GM13976 (cell line): ENCODE measurements around the gene AGAP1.

ENCODE experiments used
- DNase-seq: peaks from one replicate; pipeline ENCODE4 v3.0.0; 2012; ENCODE audit warnings: low spot score
- CTCF ChIP-seq: IDR thresholded peaks from 2 replicates; pipeline ENCODE4 v1.5.1; 2012; ENCODE audit warnings: borderline replicate concordance, mild to moderate bottlenecking; ENCODE audit not compliant: insufficient read depth; ENCODE audit errors: extremely low read depth, missing control alignments, control extremely low read depth
- in situ Hi-C: fragments of 300-500 bp; cut with MboI; formaldehyde crosslinking; loops from one replicate; pipeline ENCODE4 v1.12.0; 2022; ENCODE audit warnings: low sequenced_read_pairs, mixed read lengths, inconsistent platforms; ENCODE audit not compliant: unreplicated experiment

AGAP1 gene

DNA sequence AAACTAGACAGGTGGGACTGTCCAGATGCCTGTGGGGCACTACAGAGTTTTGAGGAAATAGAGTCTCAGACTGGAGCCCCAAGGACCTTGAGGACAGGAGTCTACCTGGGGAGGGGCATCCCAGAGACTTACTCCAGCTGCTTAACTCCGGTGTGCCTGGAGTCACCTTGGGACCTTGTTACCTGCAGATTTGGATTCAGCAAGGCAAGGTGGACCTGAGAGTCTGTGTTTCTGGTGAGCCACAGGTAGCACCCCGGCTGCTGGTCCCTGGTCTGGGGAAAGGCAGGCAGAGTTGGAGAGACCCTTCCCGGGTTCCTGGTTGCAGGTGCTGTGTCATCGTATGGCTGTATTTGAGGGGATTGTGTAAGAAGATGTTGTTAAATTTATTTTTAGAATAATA is 102.4 kb downstream of the AGAP1 start:
- no peak for TF ChIP-seq CTCF
- DNase-seq, result no peak
- in situ Hi-C loops, result no loop called here

- no peak for DNase-seq
- in situ Hi-C loops, result no loop called here
- no peak for TF ChIP-seq CTCF
Observed at GRCh38 chr2:235597081-235597615, 103.3 kb downstream of the AGAP1 start.

GRCh38 chr2:235598026-235598425 is 104.2 kb downstream of the AGAP1 start:
- in situ Hi-C loops, result no loop called here
- no peak for DNase-seq

DNA sequence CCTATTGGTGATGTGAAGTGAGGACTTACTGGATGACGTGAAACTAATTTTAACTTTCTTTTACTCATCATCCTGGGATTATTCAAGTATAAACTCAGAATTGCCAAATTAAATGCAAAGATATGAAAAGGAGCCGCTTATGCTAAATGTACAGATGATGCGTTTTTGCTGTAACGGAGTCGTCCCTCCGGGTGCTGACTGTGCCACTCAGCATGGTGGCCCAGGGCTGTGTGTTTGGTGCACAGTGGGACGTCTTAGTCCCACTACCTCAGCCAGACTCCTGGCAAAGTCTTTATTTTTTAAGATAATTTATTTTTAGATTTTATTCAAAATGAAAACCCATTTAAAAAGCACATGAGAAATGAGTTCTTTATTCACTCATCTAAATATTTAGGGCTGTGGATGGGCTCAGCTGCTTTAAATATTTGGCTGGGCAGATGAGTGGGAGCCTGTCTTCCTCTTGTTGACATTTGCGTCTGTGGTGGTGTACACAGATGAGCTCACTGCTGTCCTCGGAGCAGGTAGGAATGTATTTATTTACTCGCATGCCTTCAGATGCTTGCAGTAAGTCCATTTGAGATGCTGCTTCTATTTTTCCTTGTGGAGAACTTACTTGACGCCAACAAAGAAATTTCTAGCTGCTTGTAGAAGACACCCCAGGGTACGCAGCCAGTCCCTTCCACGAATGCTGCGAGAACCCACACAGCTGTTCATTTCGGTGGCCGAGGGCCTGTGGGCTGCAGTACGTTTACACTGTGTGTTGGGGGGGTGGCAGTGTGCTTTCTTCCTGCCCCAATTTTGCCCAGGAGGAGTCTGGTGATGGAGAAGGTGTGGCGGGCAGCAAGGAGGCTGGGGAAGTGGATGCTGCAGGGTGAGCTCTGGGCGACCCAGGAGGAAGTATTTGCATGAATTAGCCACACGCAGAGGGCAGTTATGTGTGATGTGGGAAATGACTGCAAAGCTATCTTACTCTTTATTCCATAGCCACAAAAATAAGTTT is 105.0 kb downstream of the AGAP1 start:
- TF ChIP-seq CTCF, result no peak
- no peak for DNase-seq
- in situ Hi-C loops, result no loop called here

More at GRCh38 chr2:235598026-235598425, 104.2 kb downstream of the AGAP1 start:
- no peak for TF ChIP-seq CTCF

DNA sequence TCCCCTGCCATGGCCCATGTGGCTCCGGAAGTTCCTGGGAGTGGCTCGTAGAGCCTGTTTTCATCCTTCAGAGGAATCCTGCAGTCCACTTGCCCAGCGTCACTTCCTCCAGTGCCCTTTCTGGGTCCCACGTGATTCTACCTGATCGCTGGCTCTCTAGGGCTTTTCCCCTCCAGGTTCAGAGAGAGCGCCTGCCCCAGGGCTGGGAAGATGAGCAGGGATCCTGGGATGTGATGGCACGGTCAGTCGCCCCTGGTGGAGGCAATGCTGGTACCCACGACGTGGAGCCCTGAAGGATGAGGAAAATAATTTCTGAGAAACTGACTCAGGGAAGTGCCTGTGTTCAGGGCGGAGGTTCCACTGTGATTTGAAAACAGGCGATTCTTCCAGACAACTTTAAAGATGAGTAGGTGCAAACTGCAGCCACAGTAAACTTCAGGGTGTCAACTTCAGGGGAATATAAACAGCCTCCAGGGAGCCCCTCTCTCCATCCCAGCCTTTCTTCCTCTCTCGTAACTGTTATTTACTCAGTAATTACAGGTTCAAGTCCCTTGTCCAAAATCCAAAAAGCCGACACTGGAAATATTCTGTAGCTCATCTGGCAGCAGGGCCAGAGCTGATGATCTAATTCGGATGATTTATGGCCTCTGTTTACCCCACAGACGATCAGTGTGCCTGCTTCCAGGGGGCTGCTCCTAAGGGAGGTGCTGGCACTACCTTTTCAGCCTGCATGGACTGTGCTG is 105.9 kb downstream of the AGAP1 start:
- no peak for DNase-seq
- in situ Hi-C loops, result no loop called here
- TF ChIP-seq CTCF, result no peak

DNA sequence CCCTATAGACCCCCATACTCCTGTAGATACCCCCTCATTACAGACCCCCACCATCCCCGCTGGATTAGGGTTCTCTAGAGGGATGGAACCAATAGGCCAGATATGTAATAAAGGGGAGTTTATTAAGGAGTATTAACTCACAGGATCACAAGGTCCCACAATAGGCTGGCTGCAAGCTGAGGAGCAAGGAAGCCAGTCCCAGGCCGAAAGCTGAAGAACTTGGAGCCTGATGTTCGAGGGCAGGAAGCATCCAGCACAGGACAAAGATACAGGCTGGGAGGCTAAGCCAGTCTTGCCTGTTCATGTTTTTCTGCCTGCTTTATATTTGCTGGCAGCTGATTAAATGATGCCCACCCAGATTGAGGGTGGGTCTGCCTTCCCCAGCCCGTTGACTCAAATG is 106.6 kb downstream of the AGAP1 start:
- DNase-seq, result no peak
- TF ChIP-seq CTCF, result no peak
- in situ Hi-C loops, result no loop called here
